ENCODE data around the gene CREG1.

DNA sequence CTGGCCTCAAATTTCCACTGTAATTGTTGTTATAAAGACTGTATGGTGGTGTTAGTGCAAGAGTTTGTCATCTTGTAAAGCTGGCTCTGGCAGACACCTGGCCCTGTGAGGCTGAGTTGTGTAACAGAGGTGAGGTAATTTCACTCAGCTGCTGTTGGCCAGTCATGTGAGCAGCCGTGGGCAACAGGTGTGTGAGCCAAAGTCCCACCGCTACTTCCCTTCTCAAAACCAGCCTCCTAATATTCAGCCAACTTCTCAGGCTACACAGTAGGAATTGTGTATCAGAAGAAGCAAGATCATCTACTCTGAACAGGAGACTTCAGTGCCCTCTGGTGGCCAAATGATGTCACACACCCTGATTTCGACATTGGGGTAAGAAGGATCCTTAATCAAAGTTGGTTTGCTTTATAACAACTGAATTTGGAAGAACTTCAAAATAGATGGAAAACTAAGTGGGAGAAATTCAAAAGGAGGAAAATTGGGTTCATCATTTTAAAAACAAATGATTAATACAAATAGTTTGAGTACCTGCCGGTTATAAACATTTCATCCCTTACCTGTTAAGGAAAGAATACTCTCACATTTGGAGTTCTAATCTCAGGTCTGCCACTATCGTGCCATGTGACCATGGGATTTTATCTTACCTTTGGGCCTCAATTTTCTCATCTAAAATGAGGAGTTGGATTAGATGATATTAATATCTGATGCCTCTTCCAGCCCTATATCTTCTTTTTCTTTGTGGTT is 2.6 kb upstream of the CREG1 start:
- TF ChIP-seq CTCF (IDR thresholded peaks at IDR 0.05) = peak; percentile 86 to 95 (median 92)
- no peak for TF ChIP-seq POLR2A (IDR thresholded peaks at IDR 0.05)

All from right lobe of liver (tissue), 4 donors.